H1 (cell line): ENCODE measurements around the gene MYCBP2. TPM values are rescaled to one million over a fixed set of nuclear protein-coding genes. Genes with fewer than 3 reads are reported as not detected.

Experiments used
- EP300 ChIP-seq, 2 experiments: IDR thresholded peaks; 1 replicate in 1 of 2; 2 replicates in 1 of 2; pipeline ENCODE4 v1.6.1; 2011 to 2012; ENCODE audit warnings: low read depth in 2 of 2, low read length in 2 of 2, mild to moderate bottlenecking in 2 of 2, borderline replicate concordance in 1 of 2, inconsistent platforms in 1 of 2, moderate library complexity in 1 of 2
- EZH2 ChIP-seq: fragments of 200-600 bp; sonication (generic); IDR thresholded peaks from 2 replicates; pipeline ENCODE4 v1.7.1; 2012; ENCODE audit warnings: low read depth, mild to moderate bottlenecking, moderate library complexity, low read length, inconsistent platforms; ENCODE audit not compliant: severe bottlenecking
- polyA plus RNA-seq, 7 experiments: library from polyadenylated mRNA; depleted of rRNA in 3 of 7; stranded (reverse) in 5 of 7; unstranded in 2 of 7; fragments of >200 nt in 5 of 7; fragments of 200-250 nt in 2 of 7; gene quantifications; 1 replicate in 5 of 7; 2 replicates in 1 of 7; 4 replicates in 1 of 7; pipeline versions ENCODE4 v1.2.1 to v1.2.3, GENCODE V29; 2011 to 2013; ENCODE audit warnings: missing spikeins in 2 of 7, mixed read lengths in 2 of 7
- total RNA-seq: library from RNA; stranded (reverse); fragmentation: NEBNext Ultra II Directional; extraction: Animal tissue kit (Norgen Biotek cat#: 25700); gene quantifications from 2 replicates; pipeline ENCODE4 v1.2.1, GENCODE V29; 2021

MYCBP2 gene
- total and polyA plus RNA-seq, 2 of the 8 experiments (the other 6 are each of a cell fraction or from before 2014, with no cell fraction given): 19.0 to 52.1 TPM

DNA sequence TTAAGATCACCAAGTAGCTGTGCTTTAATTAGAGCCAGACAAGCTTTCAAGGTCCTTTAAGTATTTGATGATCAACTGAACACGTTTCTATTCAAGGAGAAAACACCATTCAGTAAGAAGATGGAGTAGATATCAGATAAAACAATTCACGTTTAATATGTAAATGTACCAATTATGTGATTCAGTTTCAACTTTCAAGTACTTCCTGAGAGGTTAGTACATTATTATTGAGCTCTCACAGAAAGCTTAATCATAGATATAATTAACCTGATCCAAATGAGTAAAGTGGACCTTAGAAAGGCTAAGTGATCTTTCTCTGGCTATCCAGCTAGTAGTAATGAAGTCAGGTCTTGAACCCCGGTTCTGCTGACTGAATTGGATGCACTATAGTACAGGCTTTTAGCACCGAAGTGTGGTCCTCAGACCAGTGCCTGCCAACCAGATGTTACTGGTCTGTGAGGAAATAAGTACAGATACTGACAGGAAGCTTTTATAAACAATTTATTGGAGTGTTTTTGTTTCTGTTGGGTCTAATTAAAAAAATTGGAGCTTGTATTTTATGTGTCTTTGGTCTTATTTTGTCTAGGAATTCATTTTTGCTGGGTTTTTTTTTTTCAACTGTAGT, 324.8 kb downstream of the MYCBP2 start (continued):
- no peak for TF ChIP-seq EZH2
- TF ChIP-seq EP300 (IDR thresholded peaks at IDR 0.05; ENCODE audit: borderline replicate concordance in 1 of 2, low read depth in 2 of 2, low read length in 2 of 2): no peak
